Vagina (tissue), 2 donors: ENCODE data around the gene EEIG1. TPM values are rescaled to one million over a fixed set of nuclear protein-coding genes. Genes with fewer than 3 reads are reported as not detected.

ENCODE experiments used
- DNase-seq, 2 donors: peaks; one replicate each; pipeline ENCODE4 v3.0.0-alpha.2; 2017; ENCODE audit errors: extremely low spot score in 2 of 2
- H3K27ac ChIP-seq: fragments of 200-600 bp; sonication (generic); one replicate; pipeline ENCODE4 v1.5.1; 2019
- H3K27me3 ChIP-seq: fragments of 200-600 bp; sonication (generic); one replicate; pipeline ENCODE4 v1.5.1; 2019
- H3K36me3 ChIP-seq, 2 donors: fragments of 200-600 bp; sonication (generic); one replicate each; pipeline ENCODE4 v1.5.1; 2017 to 2019
- H3K4me1 ChIP-seq: fragments of 200-600 bp; sonication (generic); one replicate; pipeline ENCODE4 v1.5.1; 2019
- H3K4me3 ChIP-seq, 2 donors: fragments of 200-600 bp; sonication (generic); 1 replicate in 1 of 2; 2 replicates in 1 of 2; pipeline ENCODE4 v1.5.1; 2016 to 2019
- H3K9me3 ChIP-seq: fragments of 200-600 bp; sonication (generic); one replicate; pipeline ENCODE4 v1.5.1; 2019
- POLR2A ChIP-seq, 2 donors: fragments of 450-650 bp; IDR thresholded peaks; one replicate each; pipeline ENCODE4 v1.6.1; 2017; ENCODE audit warnings: antibody characterized with exemption in 2 of 2, mild to moderate bottlenecking in 2 of 2, moderate library complexity in 2 of 2
- POLR2AphosphoS5 ChIP-seq, 2 donors: sonication (generic); formaldehyde crosslinking; IDR thresholded peaks; one replicate each; pipeline ENCODE4 v1.9.0; 2017; ENCODE audit warnings: antibody characterized with exemption in 2 of 2, mild to moderate bottlenecking in 2 of 2, low read depth in 1 of 2; ENCODE audit not compliant: insufficient read depth in 1 of 2
- intact Hi-C: fragments of 100-400 bp; cut with DNase I; formaldehyde crosslinking; loops from one replicate; pipeline ENCODE4 v1.15.1; 2023
- total RNA-seq: library from RNA; depleted of rRNA; stranded (reverse); fragments of >200 nt; gene quantifications from one replicate; pipeline ENCODE4 v1.2.3, GENCODE V29; 2016
- TF ChIP-seq, protein P1 (sequence below), 3 experiments: fragments of 450-650 bp in 2 of 3; fragments of 200-600 bp in 1 of 3; sonication (generic) in 1 of 3; IDR thresholded peaks; one replicate each; pipeline ENCODE4 v1.5.1; 2017 to 2019; ENCODE audit warnings: antibody characterized with exemption in 3 of 3, mild to moderate bottlenecking in 2 of 3, moderate library complexity in 2 of 3

EEIG1 gene
- total RNA-seq, 1 donor from 2014 or later = 30.9 TPM

DNA sequence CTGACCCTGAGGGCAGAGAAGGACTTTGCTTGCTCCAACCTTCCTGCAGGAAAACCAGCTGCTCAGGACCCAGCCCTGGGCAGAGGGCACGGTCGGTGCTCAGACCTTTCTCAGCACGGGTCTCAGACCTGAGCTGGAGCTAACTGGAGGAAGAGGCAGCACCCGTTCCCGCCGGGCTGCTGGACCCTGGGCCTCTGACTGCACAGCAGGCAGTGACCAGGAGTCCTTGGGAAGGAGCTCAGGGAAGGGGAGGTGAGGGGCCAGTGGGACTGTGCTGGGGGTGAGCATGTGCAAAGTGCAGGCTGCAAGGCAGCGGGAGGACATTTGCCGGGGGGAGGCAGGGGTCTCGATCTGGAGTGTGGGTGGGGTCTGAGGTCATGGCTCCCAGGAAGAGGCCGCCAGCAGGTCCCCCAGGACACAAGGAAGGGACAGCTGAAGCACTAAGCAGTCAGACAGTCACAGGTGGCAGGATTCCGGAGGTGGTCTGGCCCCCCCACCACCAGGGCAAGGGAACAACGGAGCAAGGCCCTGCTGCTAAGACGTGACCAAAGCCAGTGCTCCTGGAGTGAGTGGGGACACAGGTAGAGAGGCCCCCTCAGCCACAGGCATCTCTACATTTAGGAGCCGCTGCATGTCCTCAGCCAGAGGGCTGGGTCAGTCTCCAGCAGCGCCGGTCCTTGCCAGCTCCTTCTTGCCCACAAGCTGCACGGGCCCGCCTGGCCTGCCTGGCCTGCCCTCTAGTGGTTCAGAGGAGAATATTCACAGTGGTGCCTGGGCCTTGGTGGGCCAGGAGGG is 38.4 kb downstream of the EEIG1 start:
- DNase-seq = no peak
- H3K4me1 ChIP-seq = peaks cover 55% of the 10 kb centered on the region

GRCh38 chr9:127941961-127942215 is 38.9 kb downstream of the EEIG1 start:
- intact Hi-C loops = loop anchor here (5.0 kb wide), 3 partner anchors 40 to 175 kb away; partner anchors contain the start of gene EEIG1
- Histone ChIP-seq H3K27ac (peak overlapping the region; percentile 77), H3K4me1 (peaks cover 57% of the 10 kb centered on the region), H3K36me3 (peaks cover 0 to 32% of the 10 kb centered on the region in 2 donors), H3K27me3 (no peaks in the 10 kb centered on the region), H3K4me3 (no peak overlapping the region), H3K9me3 (no peaks in the 10 kb centered on the region)
- DNase-seq = no peak
- TF ChIP-seq POLR2A (IDR thresholded peaks at IDR 0.05) (no peak), POLR2AphosphoS5 (IDR thresholded peaks at IDR 0.05; ENCODE audit: insufficient read depth in 1 of 2, low read depth in 1 of 2) (no peak)
- TF ChIP-seq, protein P1, sequence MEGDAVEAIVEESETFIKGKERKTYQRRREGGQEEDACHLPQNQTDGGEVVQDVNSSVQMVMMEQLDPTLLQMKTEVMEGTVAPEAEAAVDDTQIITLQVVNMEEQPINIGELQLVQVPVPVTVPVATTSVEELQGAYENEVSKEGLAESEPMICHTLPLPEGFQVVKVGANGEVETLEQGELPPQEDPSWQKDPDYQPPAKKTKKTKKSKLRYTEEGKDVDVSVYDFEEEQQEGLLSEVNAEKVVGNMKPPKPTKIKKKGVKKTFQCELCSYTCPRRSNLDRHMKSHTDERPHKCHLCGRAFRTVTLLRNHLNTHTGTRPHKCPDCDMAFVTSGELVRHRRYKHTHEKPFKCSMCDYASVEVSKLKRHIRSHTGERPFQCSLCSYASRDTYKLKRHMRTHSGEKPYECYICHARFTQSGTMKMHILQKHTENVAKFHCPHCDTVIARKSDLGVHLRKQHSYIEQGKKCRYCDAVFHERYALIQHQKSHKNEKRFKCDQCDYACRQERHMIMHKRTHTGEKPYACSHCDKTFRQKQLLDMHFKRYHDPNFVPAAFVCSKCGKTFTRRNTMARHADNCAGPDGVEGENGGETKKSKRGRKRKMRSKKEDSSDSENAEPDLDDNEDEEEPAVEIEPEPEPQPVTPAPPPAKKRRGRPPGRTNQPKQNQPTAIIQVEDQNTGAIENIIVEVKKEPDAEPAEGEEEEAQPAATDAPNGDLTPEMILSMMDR (IDR thresholded peaks at IDR 0.05) = no peak

More for the DNA sequence above, 38.4 kb downstream of the EEIG1 start:
- H3K36me3 ChIP-seq = peaks cover 0 to 32% of the 10 kb centered on the region in 2 donors
- TF ChIP-seq POLR2A (IDR thresholded peaks at IDR 0.05) (no peak), POLR2AphosphoS5 (IDR thresholded peaks at IDR 0.05; ENCODE audit: insufficient read depth in 1 of 2, low read depth in 1 of 2) (peak in 1 of 2 donors; percentile 39)
- TF ChIP-seq, protein P1 (IDR thresholded peaks at IDR 0.05) = peak; percentile 57 to 91 (median 72)
- H3K27ac ChIP-seq = peak overlapping the region; percentile 77
- H3K27me3 ChIP-seq = no peaks in the 10 kb centered on the region
- intact Hi-C loops = loop anchor here (5.0 kb wide), 3 partner anchors 40 to 175 kb away; partner anchors contain the start of gene EEIG1
- no peaks in the 10 kb centered on the region for H3K9me3 ChIP-seq
- H3K4me3 ChIP-seq = no peak overlapping the region

GRCh38 chr9:127941062-127941960 is 39.5 kb downstream of the EEIG1 start:
- Histone ChIP-seq H3K9me3 (no peaks in the 10 kb centered on the region), H3K36me3 (peaks cover 0 to 32% of the 10 kb centered on the region in 2 donors), H3K27me3 (no peaks in the 10 kb centered on the region), H3K4me1 (peaks cover 57% of the 10 kb centered on the region), H3K4me3 (no peak overlapping the region), H3K27ac (peak overlapping the region; percentile 77)
- intact Hi-C loops = loop anchor here (5.0 kb wide), 3 partner anchors 41 to 176 kb away; partner anchors contain the start of gene EEIG1
- TF ChIP-seq POLR2AphosphoS5 (IDR thresholded peaks at IDR 0.05; ENCODE audit: insufficient read depth in 1 of 2, low read depth in 1 of 2) (no peak), POLR2A (IDR thresholded peaks at IDR 0.05) (no peak)
- TF ChIP-seq, protein P1 (IDR thresholded peaks at IDR 0.05) = no peak
- DNase-seq = no peak

- Histone ChIP-seq H3K27ac (peak overlapping the region; percentile 77), H3K4me3 (no peak overlapping the region), H3K27me3 (no peaks in the 10 kb centered on the region), H3K36me3 (peaks cover 0 to 32% of the 10 kb centered on the region in 2 donors), H3K9me3 (no peaks in the 10 kb centered on the region), H3K4me1 (peaks cover 59% of the 10 kb centered on the region)
- TF ChIP-seq, protein P1 (IDR thresholded peaks at IDR 0.05) = no peak
- TF ChIP-seq POLR2AphosphoS5 (IDR thresholded peaks at IDR 0.05; ENCODE audit: insufficient read depth in 1 of 2, low read depth in 1 of 2) = no peak
- TF ChIP-seq POLR2A (IDR thresholded peaks at IDR 0.05) = no peak
- no peak for DNase-seq
- intact Hi-C loops = loop anchor here (5.0 kb wide), 3 partner anchors 42 to 177 kb away; partner anchors contain the start of gene EEIG1
Measured at GRCh38 chr9:127940593-127940992, 40.2 kb downstream of the EEIG1 start.
